PC-3 (cell line): ENCODE results near the gene FBXL5.
"Not testable (repeated sequence)": the region's sequence is repeated elsewhere in the genome, so short reads cannot be mapped to it uniquely, and the experiment has no call there.

ENCODE experiments used
- EZH2 ChIP-seq: fragments of 300-600 bp; sonication (generic); IDR thresholded peaks from one replicate; pipeline ENCODE4 v1.6.1; 2017; ENCODE audit warnings: antibody characterized with exemption, mild to moderate bottlenecking, low read length; ENCODE audit not compliant: unreplicated experiment
- EZH2phosphoT487 ChIP-seq: fragments of 300-600 bp; sonication (generic); IDR thresholded peaks from 2 replicates; pipeline ENCODE4 v1.6.1; 2018; ENCODE audit warnings: mild to moderate bottlenecking, antibody characterized with exemption, low read length, borderline replicate concordance
- TF ChIP-seq, protein P1 (sequence below): fragments of 300-600 bp; sonication (generic); conservative IDR thresholded peaks from 2 replicates; pipeline ENCODE4 v1.5.1; 2017; ENCODE audit warnings: antibody characterized with exemption, low read depth, mild to moderate bottlenecking, low read length

DNA sequence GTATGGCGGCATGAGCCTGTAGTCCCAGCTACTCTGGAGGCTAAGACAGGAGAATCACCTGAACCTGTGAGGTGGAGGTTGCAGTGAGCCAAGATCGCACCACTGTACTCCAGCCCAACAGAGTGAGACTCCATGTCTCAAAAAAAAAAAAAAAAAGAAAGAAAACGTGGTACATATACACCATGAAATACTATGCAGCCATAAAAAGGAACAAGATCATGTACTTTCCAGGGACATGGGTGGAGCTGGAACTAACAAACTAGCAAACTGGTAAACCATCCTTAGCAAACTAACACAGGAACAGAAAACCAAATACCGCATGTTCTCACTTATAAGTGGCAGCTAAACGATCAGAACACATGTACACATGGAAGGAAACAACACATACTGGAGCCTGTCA, 37.8 kb downstream of the FBXL5 start:
- TF ChIP-seq, protein P1, sequence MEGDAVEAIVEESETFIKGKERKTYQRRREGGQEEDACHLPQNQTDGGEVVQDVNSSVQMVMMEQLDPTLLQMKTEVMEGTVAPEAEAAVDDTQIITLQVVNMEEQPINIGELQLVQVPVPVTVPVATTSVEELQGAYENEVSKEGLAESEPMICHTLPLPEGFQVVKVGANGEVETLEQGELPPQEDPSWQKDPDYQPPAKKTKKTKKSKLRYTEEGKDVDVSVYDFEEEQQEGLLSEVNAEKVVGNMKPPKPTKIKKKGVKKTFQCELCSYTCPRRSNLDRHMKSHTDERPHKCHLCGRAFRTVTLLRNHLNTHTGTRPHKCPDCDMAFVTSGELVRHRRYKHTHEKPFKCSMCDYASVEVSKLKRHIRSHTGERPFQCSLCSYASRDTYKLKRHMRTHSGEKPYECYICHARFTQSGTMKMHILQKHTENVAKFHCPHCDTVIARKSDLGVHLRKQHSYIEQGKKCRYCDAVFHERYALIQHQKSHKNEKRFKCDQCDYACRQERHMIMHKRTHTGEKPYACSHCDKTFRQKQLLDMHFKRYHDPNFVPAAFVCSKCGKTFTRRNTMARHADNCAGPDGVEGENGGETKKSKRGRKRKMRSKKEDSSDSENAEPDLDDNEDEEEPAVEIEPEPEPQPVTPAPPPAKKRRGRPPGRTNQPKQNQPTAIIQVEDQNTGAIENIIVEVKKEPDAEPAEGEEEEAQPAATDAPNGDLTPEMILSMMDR, result not testable (repeated sequence)
- TF ChIP-seq EZH2, EZH2phosphoT487: not testable (repeated sequence)
